Astrocyte of the spinal cord (primary cell): ENCODE data around the gene MAN1A1.

Experiments used
- DNase-seq: peaks from one replicate; pipeline ENCODE4 v3.0.0; 2011; ENCODE audit warnings: low read depth, low spot score
- H3K4me3 ChIP-seq: 2 replicates; pipeline ENCODE4 v1.5.1; 2011; ENCODE audit warnings: low read depth, mild to moderate bottlenecking, low read length, moderate library complexity
- in situ Hi-C: cut with HindIII; loops from 2 replicates; pipeline ENCODE4 v1.10.0; 2017; ENCODE audit warnings: low sequenced_read_pairs
- TF ChIP-seq, protein P1 (sequence below): IDR thresholded peaks from 2 replicates; pipeline ENCODE4 v1.5.1; 2012; ENCODE audit warnings: low read depth, mild to moderate bottlenecking, low read length, inconsistent platforms

Gene MAN1A1

DNA sequence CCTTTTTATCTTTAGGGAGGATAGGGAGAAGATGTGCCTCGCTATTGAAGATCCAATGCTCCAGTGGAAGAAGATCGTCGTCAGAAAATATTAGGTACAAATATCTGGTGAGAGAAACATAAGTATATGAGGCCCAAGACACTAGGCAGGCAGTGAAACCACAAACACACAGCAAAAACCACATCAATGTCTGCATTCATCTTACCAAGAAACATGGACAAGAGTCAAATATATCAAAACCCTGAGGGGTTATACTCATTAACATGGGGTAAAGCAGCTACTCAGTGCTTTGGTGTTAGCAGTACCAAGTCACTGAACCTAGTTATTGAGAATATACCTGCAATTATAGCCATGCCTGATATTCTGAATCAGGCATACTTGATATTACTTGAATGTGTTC, 169.7 kb downstream of the MAN1A1 start:
- TF ChIP-seq, protein P1, sequence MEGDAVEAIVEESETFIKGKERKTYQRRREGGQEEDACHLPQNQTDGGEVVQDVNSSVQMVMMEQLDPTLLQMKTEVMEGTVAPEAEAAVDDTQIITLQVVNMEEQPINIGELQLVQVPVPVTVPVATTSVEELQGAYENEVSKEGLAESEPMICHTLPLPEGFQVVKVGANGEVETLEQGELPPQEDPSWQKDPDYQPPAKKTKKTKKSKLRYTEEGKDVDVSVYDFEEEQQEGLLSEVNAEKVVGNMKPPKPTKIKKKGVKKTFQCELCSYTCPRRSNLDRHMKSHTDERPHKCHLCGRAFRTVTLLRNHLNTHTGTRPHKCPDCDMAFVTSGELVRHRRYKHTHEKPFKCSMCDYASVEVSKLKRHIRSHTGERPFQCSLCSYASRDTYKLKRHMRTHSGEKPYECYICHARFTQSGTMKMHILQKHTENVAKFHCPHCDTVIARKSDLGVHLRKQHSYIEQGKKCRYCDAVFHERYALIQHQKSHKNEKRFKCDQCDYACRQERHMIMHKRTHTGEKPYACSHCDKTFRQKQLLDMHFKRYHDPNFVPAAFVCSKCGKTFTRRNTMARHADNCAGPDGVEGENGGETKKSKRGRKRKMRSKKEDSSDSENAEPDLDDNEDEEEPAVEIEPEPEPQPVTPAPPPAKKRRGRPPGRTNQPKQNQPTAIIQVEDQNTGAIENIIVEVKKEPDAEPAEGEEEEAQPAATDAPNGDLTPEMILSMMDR, result no peak
- H3K4me3 ChIP-seq, result no peak overlapping the region
- no peak for DNase-seq
- in situ Hi-C loops, result no loop called here

DNA sequence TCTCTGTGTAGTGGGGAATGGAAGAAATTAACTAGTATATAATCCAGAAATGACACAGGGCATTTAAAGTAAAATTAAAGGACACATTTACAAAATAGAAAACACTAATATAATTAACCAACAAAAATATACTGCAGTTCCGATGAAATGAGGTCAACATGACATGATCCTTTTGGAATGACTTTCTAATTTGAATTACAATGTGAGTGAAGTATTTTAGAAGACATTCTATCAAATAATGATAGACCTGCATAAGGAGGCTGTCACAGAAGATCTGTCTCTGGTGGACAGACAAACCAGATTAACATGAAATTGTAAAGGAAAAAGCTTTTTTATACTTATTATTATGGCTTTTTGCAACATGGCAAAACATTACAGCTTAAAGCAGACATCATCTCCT, 170.5 kb downstream of the MAN1A1 start:
- in situ Hi-C loops, result no loop called here
- TF ChIP-seq, protein P1, result no peak
- no peak overlapping the region for H3K4me3 ChIP-seq
- no peak for DNase-seq

DNA sequence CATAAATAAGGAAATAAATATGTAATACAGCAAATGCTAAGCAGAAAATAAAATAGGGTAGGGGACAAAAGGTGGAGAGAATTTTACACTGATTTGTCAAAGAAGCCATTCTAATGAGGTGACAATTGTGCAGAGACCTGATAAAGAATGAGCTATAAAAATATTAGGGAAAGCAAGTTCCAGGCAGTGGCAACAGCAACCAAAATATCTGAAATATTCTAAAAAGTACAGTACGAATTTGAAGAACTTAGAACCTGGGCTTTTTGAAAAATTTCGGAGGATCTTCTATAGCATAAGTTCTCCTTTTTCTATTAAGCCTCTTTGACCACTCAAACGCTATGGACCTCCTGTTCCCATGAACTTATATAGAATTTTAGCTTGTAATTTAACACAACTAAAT, 173.1 kb downstream of the MAN1A1 start:
- no peak overlapping the region for H3K4me3 ChIP-seq
- TF ChIP-seq, protein P1, result no peak
- DNase-seq, result no peak
- in situ Hi-C loops, result no loop called here

DNA sequence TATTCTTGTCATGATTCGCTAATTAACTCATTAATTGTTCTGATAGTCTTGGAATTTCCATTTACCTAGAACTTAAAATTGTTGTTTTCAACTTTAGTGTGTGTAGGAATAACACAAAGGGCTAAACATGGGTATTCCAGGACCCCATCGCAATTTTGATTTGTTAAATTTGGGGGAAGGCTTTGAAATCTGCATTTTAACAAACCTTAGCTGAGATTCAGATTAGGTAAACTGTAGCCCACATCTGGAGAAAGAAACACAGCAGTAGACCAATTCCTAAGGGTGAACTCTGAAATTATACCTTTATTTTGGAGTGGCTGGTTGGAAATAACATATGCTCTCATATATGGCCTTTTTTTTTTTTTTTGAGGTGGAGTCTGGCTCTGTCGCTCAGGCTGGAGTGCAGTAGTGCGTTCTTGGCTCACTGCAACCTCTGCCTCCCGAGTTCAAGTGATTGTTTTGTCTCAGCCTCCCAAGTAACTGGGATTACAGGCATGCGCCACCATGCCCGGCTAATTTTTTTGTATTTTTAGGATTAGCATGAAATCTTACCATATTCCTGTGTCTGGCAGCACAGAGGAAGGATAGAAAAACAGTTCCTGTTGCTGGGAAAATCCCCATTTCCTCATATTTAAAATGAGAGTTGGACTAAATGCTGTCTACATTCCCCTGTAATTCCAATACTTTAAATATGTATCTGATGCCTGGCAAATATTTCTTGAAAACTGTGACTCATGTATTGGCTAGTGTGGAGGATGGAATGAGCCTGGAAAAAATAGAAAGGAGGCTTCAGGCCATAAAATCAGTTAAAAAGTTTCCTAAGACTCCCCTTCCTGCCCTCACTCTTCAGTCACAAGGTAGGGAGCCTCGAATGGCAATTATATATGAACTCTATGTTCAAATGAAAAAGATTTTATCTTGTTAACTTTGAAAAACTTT, 174.4 kb downstream of the MAN1A1 start:
- DNase-seq, result peak; percentile 14
- TF ChIP-seq, protein P1, result no peak
- H3K4me3 ChIP-seq, result no peak overlapping the region
- in situ Hi-C loops, result no loop called here

DNA sequence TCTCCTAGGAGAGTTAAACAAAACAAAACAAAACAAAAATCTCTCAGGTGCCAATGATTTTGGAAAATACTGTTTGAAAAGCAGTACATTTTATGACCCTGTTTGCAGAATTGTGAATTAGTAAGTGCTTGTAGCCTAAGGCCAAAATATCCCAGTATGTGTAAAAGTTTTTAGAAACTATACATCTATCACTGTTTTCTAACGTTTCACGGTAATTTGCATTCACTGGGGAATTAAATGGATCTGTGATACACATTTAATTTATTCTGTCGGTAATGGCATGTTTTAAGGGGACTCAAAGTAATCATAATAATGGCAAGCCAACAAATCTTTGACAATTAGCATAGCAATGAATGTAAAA, 175.5 kb downstream of the MAN1A1 start:
- no peak overlapping the region for H3K4me3 ChIP-seq
- TF ChIP-seq, protein P1, result no peak
- in situ Hi-C loops, result no loop called here

DNA sequence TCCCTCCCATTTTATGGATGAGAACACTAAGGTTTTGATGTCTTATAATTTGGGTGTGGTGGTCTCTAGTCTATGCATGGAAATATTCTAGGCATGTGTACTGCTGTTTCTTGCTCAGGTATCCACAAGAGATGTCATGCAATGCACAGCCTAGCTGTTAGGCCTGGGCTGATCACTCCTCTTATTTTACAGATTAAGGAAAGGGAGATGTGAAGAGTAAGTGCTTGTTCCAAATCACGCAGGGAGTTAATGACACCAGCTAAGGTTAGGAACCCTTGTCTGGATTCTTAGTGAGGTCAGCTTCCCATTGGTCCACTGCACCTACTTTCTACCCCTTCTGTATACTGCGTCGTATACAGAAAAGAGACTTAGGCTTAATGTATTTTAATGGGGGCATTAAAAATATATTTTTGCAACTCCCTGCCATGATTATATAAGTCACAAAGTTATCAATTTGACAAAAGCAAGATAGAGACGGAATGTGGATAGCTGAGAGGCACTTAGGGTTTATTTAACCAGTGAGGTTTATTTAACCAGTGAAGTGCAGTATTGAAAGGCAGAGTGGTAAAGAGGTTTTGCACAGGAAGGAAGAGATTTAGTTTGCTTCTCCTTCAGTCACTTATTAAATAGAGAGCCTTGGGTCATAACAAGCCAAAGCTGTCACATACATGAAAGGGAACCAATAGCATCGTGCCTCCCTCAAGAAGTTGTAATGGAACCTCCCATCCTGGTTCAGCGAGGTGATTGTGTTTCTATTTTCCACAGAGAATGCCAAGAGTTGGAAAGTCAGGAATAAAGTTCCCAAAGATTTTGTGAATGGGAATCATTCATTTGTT, 176.1 kb downstream of the MAN1A1 start:
- H3K4me3 ChIP-seq, result no peak overlapping the region
- TF ChIP-seq, protein P1, result no peak
- in situ Hi-C loops, result no loop called here
- no peak for DNase-seq

More for the DNA sequence above, 175.5 kb downstream of the MAN1A1 start:
- no peak for DNase-seq
